HG02884 (cell line): ENCODE measurements around the gene MAD1L1.

Source experiments
- ATAC-seq: cut with Tn5 transposase; IDR thresholded peaks from one replicate; pipeline ENCODE4 v1.9.1; 2021; ENCODE audit warnings: mild to moderate bottlenecking, moderate library complexity; ENCODE audit not compliant: unreplicated experiment

MAD1L1 gene

GRCh38 chr7:2219606-2220005 lies 13.1 kb downstream of the MAD1L1 start:
- ATAC-seq: no peak

- no peak for ATAC-seq
Measured at GRCh38 chr7:2219136-2219535, 13.6 kb downstream of the MAD1L1 start.

- ATAC-seq: no peak
Measured at GRCh38 chr7:2218444-2218785, 14.3 kb downstream of the MAD1L1 start.

GRCh38 chr7:2217716-2218443 lies 14.9 kb downstream of the MAD1L1 start:
- ATAC-seq: no peak

GRCh38 chr7:2217206-2217605 lies 15.5 kb downstream of the MAD1L1 start:
- ATAC-seq: no peak

- ATAC-seq: no peak
Measured at GRCh38 chr7:2215851-2216250, 16.9 kb downstream of the MAD1L1 start.

GRCh38 chr7:2214636-2215035 lies 18.1 kb downstream of the MAD1L1 start:
- ATAC-seq: no peak

GRCh38 chr7:2213551-2214215 lies 19.1 kb downstream of the MAD1L1 start:
- ATAC-seq: no peak

- no peak for ATAC-seq
Measured at GRCh38 chr7:2212906-2213305, 19.8 kb downstream of the MAD1L1 start.

- ATAC-seq: no peak
Measured at GRCh38 chr7:2211926-2212325, 20.8 kb downstream of the MAD1L1 start.

GRCh38 chr7:2211259-2211880 lies 21.4 kb downstream of the MAD1L1 start:
- no peak for ATAC-seq

GRCh38 chr7:2210551-2211258 lies 22.0 kb downstream of the MAD1L1 start:
- no peak for ATAC-seq

GRCh38 chr7:2209961-2210323 lies 22.8 kb downstream of the MAD1L1 start:
- ATAC-seq: no peak

- ATAC-seq: no peak
Measured at GRCh38 chr7:2209146-2209960, 23.4 kb downstream of the MAD1L1 start.

GRCh38 chr7:2208712-2209111 lies 24.0 kb downstream of the MAD1L1 start:
- no peak for ATAC-seq

GRCh38 chr7:2205036-2205780 lies 27.5 kb downstream of the MAD1L1 start:
- ATAC-seq: no peak

- ATAC-seq: no peak
Measured at GRCh38 chr7:2204446-2204845, 28.3 kb downstream of the MAD1L1 start.

- no peak for ATAC-seq
Measured at GRCh38 chr7:2203766-2204300, 28.9 kb downstream of the MAD1L1 start.

GRCh38 chr7:2202901-2203765 lies 29.6 kb downstream of the MAD1L1 start:
- no peak for ATAC-seq
